DMS53 (cell line): ENCODE data around the gene BLNK.
A peak's percentile ranks its signal among the peaks of the same experiment; 100 is the strongest.

Experiments used
- DNase-seq: peaks from one replicate; lab custom pipeline; 2025; lab: John Stamatoyannopoulos, UW

BLNK gene

GRCh38 chr10:96261930-96262329 lies 9.4 kb downstream of the BLNK start:
- DNase-seq, result no peak

- no peak for DNase-seq
Observed at GRCh38 chr10:96261132-96261531, 10.2 kb downstream of the BLNK start.

GRCh38 chr10:96260014-96260413 lies 11.4 kb downstream of the BLNK start:
- no peak for DNase-seq

- DNase-seq, result no peak
Observed at GRCh38 chr10:96259150-96259549, 12.2 kb downstream of the BLNK start.

- no peak for DNase-seq
Observed at GRCh38 chr10:96257944-96258343, 13.4 kb downstream of the BLNK start.

GRCh38 chr10:96255549-96256333 lies 15.6 kb downstream of the BLNK start:
- peak; percentile 31 for DNase-seq

- DNase-seq, result no peak
Observed at GRCh38 chr10:96254976-96255375, 16.4 kb downstream of the BLNK start.

GRCh38 chr10:96252730-96253129 lies 18.6 kb downstream of the BLNK start:
- no peak for DNase-seq

- peak; percentile 55 for DNase-seq
Observed at GRCh38 chr10:96250349-96250748, 21.0 kb downstream of the BLNK start.

- no peak for DNase-seq
Observed at GRCh38 chr10:96249264-96249663, 22.1 kb downstream of the BLNK start.

GRCh38 chr10:96244354-96244753 lies 27.0 kb downstream of the BLNK start:
- DNase-seq, result peak; percentile 91

GRCh38 chr10:96243296-96243695 lies 28.1 kb downstream of the BLNK start:
- no peak for DNase-seq

- no peak for DNase-seq
Observed at GRCh38 chr10:96242822-96243221, 28.5 kb downstream of the BLNK start.

- peak; percentile 58 for DNase-seq
Observed at GRCh38 chr10:96238646-96239623, 32.4 kb downstream of the BLNK start.

- no peak for DNase-seq
Observed at GRCh38 chr10:96236876-96237275, 34.5 kb downstream of the BLNK start.

- DNase-seq, result no peak
Observed at GRCh38 chr10:96236090-96236478, 35.3 kb downstream of the BLNK start.

- DNase-seq, result no peak
Observed at GRCh38 chr10:96235326-96236089, 35.9 kb downstream of the BLNK start.

- DNase-seq, result no peak
Observed at GRCh38 chr10:96233959-96234358, 37.4 kb downstream of the BLNK start.

- DNase-seq, result no peak
Observed at GRCh38 chr10:96230527-96230926, 40.8 kb downstream of the BLNK start.

GRCh38 chr10:96229568-96230030 lies 41.8 kb downstream of the BLNK start:
- DNase-seq, result peak; percentile 93

GRCh38 chr10:96228408-96228994 lies 42.9 kb downstream of the BLNK start:
- DNase-seq, result no peak

- no peak for DNase-seq
Observed at GRCh38 chr10:96227206-96227605, 44.2 kb downstream of the BLNK start.
